GM19099 (cell line): ENCODE data around the gene SLC8B1.
A peak's percentile ranks its signal among the peaks of the same experiment; 100 is the strongest.

Experiments
- POLR2A ChIP-seq: IDR thresholded peaks from 3 replicates; pipeline ENCODE4 v1.6.1; 2011; ENCODE audit warnings: low read depth; ENCODE audit not compliant: insufficient read length; ENCODE audit errors: extremely low read depth

Gene SLC8B1

DNA sequence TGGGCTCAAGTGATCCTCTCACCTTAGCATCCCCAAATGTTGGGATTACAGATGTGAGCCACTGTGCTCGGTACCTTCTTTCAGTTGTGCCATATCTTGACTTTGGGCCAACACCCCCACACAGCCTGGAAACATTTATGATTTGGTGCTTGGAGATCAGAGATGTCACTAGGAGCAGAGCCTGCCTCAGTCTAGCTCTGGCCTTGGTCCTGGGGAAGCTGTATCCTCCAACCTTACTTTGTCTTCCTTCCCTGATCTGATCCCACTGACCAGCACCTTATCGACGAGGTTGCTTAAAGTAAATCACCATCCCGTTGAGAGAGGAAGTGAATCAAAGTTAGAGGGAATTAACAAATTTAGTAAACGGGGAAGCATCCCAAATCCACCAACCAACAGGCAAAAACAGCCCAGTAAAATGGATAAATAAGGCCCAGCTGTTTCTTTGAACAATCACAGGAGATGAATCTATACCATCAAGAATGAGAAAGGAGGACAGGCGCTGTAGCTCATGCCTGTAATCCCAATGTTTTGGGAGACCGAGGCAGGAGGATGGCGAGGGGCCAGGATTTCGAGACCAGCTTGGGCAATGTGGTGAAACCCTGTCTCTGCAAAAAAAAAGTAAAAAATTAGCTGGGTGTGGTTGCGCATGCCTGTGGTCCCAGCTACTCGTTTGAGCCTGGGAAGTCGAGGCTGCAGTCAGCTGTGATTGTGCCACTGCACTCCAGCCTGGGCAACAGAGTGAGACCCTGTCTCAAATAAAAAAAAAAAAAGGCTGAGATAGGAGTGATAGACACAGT lies 26.9 kb upstream of the SLC8B1 start:
- no peak for TF ChIP-seq POLR2A

DNA sequence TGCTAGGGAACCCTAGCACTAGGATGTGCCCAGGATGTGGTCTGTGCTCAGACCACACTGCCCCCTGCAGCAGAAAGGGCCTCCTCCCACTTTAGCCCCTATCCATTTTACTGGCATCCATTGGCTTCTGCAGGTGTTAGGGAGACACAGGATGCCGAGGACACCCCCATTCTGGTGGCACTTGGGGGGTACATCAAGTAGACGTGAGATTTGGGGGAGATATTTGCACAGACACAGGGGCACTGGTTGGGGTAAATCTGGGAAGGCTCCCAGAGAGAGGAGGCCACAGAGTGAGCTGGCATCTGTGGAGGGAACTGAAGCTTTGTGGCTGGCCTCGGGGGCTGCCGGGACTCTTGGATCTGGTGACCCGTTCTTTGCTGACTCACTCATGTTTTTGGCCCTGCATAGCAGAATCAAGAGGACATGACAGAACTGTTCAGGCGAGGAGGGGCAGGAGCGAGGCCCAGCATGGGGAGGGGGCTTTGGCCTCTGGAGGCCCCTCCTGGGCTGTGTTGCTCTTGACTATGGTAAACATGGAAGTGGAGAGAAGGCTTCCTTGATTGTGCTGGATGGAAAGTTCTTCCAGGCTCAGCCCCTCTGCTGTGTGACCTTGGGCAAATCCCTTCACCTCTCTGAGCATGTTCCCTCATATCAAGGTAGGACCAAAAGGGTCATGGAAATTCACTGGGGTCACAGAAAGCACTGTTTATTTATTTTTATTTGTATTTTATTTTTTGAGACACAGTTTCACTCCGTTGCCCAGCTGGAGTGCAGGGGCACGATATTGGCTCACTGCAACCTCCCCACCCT lies 25.2 kb upstream of the SLC8B1 start:
- TF ChIP-seq POLR2A = no peak

DNA sequence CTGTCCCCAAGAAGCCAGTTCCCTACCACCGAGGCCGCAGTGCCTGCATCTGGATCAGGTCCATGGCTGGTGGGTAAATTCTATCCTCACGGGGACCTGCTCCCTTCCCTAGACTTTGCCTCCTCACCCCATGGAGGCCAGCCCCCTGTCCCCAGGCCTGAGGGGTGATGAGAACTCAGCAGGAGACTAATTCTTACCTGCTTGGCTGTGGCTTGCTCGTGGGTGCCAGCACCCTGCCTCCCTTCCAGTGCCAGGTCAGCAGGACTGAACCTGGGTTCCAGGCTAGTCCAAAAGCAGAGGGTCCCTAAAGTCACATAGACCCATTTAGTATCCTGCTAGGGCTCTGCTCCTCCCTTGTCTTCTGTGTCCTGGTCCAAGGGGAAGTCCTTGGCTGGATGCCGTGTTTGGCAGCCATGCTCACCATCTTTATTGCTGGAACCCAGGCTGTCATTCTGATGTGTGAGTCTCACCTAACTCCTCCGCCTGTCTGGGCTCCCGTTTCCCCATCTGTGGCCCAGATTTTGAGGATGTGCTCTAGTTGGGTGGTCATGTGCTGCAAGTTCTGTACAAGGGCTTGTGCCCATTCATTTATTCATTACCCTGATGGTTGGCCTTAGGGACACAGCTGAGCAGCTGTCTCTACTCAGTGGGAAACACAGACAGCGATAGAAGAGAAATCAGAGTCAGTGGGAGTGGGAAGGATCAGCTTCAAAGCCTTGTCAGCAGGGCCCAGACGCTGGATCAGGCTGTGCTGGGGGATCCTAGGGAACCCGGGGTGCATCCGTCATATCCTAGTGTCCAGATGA lies 24.4 kb upstream of the SLC8B1 start:
- TF ChIP-seq POLR2A = no peak

DNA sequence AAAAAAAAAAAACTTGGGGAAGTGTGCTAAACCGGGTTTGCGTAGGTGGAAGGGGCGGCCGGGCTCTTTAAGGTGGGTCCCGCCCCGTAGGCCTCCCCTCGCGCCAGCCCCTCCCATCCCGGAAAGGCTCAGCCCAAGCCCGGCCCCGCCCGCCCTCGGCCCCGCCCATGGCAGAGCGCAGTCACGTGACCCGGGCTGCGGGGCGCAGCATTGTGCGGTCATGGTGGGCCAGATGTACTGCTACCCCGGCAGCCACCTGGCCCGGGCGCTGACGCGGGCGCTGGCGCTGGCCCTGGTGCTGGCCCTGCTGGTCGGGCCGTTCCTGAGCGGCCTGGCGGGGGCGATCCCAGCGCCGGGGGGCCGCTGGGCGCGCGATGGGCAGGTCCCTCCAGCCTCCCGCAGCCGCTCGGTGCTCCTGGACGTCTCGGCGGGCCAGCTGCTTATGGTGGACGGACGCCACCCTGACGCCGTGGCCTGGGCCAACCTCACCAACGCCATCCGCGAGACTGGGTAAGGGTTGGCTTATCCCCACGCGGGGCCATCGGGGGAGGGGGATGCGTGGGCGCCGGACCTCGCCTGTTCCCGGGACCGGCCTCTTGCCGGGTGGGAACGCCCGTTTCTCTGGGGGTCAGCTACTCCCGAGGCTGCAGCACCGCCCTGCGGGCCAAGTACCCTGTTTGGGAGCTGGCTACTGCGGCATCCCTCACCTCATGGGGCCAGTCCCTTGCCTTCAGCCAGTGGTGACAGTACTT lies 23.6 kb upstream of the SLC8B1 start, which contains the start of gene PLBD2:
Gene PLBD2 (plus strand): TSS at position 207 of the 752 bp plus-strand sequence. CDS start 14 bp downstream, at position 221.
- TF ChIP-seq POLR2A = peak; percentile 69

DNA sequence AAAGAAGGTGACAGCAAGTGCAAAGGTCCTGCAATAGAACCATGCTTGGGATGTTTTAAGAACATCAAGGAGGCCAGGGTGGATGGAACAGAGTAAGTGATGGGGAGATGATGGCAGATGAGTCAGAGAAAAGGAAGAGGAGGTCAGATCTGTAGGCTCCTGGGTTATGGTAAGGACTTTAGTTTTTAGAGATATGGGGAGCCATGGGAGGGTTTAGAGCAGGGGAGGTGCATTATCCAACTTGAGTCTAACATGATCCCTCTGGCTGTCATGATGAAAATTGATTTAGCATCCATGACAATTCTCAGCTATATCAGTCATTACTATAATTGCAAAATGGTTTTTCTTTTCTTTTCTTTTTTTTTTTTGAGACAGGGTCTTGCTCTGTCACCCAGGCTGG lies 16.2 kb upstream of the SLC8B1 start:
- TF ChIP-seq POLR2A = no peak

DNA sequence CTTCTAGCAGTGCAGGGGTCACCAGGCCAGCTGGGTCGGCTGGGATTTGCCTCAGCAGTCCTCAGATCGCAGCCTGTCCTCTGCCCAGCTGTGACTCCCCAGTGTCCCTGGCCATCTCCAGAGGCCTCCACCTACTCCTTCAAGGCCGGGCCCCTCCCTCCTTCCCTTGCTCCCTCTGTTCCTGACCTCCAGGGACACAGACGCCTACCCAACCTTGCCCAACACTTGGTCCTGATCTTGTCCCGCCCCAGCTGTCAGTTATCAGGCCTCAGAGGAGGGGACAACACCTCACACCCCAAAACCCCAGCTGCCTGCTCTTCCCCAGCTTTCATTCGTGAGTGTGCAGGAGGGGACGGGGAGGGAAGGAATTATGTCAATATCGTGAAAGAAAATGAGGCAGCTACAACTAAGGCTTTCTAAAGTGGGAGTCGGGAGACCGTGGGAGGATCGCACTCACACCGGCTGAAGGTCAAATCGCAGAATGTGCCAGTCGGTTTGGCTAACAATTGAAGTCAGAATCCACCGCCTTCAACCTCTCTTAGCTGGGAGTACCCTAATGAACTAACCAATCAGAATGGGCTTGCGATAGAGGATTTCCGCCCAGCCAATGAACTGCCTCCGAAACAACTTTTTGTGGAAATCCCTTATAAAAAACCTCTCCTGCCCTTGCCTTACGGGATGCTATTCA lies 14.1 kb upstream of the SLC8B1 start:
- no peak for TF ChIP-seq POLR2A

DNA sequence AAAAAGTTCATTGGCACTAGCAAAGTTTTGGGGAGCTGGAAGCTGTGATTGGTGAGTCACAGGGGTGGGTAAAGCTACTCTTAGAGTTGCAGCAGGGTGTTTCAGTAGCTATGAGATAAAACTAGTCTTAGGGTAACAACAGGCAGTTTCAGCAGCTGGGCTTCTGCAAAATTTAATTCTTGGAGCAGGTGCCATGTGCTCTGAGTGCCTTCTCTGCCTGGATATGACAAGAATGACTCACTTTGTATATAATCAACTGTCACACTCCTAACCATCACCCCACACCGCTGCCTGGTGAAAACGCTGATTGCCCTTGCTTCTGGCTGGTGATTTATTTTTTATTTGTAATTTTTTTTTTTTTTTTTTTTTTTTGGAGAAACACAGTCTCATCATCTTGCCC lies 13.0 kb upstream of the SLC8B1 start:
- TF ChIP-seq POLR2A = no peak

DNA sequence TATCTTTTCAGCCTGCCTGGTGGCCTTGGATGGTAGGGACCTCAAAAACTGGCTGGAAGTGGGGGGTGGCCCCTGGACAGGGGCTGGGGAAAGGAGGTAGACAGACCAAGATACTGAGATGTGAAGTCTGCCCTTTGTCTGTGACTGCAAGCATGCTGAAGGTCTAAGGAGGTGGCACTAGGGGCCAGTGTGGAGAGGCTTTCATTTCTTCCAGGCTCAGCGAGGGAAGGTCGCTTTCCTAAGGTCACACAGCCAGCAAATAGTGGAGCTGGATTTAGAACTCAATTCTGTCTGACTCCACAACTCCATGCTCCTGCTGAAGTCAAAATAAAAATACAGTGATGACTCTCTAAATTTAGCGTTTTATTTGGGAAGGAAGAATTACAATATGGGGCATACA lies 12.2 kb upstream of the SLC8B1 start:
- TF ChIP-seq POLR2A = no peak

DNA sequence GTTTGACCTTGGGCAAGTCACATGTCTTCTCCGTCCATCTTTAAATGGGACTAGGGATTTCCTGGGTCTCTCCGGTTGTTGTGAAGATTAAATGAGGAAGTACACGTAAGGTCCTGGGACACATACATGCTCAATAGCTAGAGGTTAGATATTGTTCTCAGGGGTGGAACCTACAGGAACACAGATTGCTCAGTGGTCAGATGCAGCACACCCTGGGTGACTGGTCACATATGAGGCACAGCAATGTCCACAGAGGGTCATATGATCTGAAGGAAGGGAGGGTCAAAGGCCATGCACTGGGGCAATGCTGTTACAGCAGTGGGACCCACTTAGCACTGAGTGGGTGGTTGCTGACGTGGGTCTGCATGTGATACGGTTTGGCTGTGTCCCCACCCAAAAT lies 11.4 kb upstream of the SLC8B1 start:
- no peak for TF ChIP-seq POLR2A

DNA sequence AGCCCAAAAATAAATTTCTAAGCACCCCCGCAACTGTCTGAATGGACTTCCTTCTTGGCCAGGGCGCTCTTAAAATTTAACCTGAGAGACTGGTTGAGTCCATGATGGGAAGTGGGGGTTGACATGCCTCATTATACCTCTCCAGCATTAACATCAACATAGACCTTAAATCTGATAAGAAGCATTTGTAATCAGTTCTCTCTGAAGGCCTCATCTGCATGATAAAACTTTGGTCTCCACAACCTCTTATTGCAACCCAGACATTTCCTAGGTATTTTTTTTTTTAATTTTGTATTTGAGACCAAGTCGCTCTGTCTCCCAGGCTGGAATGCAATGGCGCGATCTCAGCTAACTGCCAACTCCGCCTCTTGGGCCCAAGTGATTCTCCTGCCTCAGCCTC lies 10.4 kb upstream of the SLC8B1 start:
- TF ChIP-seq POLR2A = no peak

DNA sequence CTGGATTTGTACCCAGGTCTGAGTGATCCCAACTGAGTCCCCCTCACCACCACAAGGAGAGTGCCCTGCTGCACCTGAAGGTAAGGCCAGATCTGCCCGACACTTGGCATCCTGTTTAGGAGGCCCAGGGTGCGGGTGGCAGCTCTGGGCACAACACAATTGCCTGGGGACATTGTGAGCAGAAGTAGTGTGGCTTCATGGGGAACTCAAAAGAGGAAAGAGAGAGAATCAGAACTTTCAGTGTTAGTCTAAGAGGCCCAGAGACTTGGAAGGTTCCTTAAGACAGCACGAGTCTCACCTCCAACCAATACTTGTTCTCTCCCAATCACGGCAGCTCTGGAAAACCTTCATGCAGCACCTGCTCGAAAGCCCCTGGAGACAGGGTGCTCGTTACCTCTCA lies 6.6 kb upstream of the SLC8B1 start:
- no peak for TF ChIP-seq POLR2A

DNA sequence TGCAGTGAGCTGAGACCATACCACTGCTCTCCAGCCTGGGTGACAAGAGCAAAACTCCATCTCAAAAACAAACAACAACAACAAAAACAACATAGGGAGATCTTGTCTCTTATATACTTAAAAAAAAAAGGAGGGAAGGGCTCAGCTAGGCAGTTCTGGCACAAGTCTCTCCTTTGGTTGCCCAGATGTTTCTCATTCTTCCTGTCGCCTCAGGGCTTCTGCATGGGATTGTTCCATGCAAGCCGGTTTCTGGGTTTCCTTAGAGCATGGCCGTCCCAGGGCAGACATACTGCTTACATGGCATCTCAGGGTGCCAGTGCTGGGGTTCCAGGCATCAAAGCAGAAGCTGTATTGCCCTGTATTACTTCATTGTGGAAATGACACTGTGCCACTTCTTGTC lies 5.2 kb upstream of the SLC8B1 start:
- no peak for TF ChIP-seq POLR2A

DNA sequence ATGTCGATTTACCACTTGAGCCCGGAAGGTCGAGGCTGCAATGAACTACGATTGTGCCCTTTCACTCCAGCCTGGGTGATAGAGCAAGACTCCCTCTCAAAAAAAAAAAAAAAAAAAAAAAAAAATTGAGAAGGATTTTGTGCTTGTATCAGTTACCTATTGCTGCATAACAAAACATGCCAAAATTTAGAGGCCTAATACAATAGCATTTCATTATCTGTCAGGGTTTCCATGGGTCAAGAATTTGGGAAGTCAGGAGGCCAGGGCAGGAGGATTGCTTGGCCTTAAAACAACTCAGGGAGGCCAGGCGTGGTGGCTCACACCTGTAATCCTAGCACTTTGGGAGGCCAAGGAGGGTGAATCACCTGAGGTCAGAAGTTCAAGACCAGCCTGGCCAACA lies 4.6 kb upstream of the SLC8B1 start:
- TF ChIP-seq POLR2A = no peak

DNA sequence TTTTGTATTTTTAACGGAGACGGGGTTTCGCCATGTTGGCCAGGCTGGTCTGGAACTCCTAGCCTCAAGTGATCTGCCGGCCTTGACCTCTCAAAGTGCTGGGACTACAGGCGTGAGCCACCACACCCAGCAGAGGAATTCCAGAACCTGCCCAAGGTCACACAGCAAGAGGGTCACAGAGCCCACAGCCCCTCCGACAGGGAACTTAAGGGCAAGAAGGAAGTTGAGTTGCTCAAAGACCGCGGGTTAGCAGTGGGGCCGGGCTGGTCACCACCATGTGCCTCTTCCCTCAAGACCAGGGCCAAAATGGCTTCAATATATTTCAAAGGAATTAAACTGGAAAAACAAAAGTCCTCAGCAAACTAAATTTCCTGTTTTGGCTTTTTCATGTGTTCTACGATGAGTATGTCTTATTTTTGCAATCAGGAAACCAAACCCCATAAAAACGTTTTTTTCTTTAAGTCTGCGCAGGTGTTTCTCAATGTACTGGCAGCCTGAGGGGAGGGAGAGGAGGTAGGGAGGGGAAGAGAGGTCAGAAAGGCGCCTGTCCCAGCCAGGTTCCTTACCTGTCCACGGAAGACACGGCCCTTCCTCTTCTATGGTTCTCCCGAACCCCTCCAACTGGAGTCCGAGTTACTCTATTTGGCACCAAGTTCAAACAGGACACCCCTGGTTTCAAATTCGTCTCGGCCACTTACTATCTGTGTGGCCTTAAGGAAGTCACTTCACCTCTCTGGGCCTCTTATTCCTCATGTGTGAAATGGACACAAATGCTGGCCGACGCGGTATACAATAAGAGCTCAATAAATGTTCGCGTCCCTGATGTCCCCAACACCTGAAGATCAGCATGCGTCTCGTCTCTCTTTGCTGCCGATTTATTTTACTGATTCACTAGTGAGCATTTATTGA lies 778 bp downstream of the SLC8B1 start:
- no peak for TF ChIP-seq POLR2A

DNA sequence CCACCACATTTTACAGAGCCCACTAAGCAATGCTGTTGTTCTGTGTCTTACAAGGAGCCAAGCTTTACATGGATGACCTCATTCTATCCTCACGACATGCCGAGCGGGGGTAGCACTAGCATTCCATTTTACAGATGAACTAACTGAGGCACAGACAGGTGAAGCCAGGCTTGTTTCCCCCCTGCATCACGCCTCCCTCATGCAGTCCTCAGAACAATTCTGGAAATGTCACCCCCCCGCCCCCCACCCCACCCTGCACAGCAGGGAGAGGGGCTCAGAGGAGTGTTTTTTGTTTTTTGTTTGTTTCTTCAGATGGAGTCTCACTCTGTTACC lies 1.5 kb downstream of the SLC8B1 start:
- no peak for TF ChIP-seq POLR2A
